Amygdala (tissue), 56 donors: ENCODE measurements around the gene TSHR.
"Not testable (repeated sequence)": the region's sequence is repeated elsewhere in the genome, so short reads cannot be mapped to it uniquely, and the experiment has no call there.

ENCODE experiments used
- DNase-seq, 56 donors: peaks; one replicate each; lab custom pipeline; 2025; lab: John Stamatoyannopoulos, UW

Gene TSHR

DNA sequence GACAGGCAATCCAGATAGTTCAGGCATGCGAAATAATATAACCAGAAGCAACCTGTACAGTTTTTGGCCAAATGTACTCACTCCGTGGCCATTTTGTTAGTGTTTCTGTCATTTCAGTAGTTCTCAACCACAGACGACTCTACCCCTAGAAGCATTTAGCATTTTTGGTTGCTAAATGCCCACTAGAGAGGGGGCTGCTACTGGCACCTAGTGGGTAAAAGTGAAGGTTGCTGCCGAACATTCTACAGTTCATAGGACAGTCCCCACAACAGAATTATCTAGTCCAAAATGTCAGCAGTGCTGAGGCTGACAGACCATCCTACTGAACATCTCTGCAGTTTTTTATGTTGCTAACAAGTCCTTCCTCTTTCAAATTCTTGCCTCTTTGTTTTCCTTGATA is 107.4 kb downstream of the TSHR start:
- peak in 4 of 56 donors; percentile 0 to 7 (median 2) for DNase-seq

GRCh38 chr14:81066672-81067071 is 111.3 kb downstream of the TSHR start:
- DNase-seq: no peak

- no peak for DNase-seq
Measured at GRCh38 chr14:81067156-81067555, 111.7 kb downstream of the TSHR start.

- DNase-seq: no peak
Measured at GRCh38 chr14:81068176-81068782, 112.9 kb downstream of the TSHR start.

DNA sequence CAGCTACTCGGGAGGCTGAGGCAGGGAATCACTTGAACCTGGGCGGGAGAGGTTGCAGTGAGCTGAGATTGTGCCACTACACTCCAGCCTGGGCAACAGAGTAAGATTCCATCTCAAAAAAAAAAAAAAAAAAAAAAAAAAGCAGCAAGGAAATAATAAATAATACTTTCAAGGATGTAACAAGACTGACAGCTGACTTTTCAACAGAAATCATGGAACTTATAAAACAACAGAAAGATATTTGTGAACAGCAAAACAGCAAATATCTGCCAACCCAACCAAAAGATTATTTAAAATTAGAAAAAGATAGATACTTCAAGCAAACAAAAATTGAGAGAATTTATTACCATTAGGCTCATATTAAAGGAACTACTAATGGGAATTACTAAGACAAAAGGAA is 115.1 kb downstream of the TSHR start:
- DNase-seq: no peak

- DNase-seq: no peak
Measured at GRCh38 chr14:81085596-81085995, 130.2 kb downstream of the TSHR start.

- no peak for DNase-seq
Measured at GRCh38 chr14:81087230-81087629, 131.8 kb downstream of the TSHR start.

GRCh38 chr14:81091139-81091538 is 135.7 kb downstream of the TSHR start:
- DNase-seq: no peak

- DNase-seq: no peak
Measured at GRCh38 chr14:81091660-81092059, 136.2 kb downstream of the TSHR start.

DNA sequence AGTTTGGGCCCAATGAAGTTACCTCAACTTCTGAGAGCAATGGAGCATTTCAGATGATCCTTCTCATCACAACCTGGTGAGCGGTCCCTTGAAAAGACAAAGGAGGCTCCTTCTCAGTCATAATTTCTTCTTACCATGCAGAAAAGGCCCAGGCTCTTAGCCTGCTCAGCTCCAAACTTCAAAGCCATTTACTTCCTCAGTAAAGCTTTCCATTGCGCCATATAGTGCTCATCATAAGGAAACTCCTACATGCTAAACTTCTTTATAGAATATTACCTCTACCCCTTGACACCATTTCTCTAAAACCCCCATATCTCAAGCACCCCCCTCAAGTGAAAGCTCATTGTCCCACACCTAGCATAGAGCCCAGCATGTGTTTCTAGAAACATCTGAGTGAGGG is 138.2 kb downstream of the TSHR start:
- DNase-seq: no peak

- no peak for DNase-seq
Measured at GRCh38 chr14:81095539-81095938, 140.1 kb downstream of the TSHR start.

DNA sequence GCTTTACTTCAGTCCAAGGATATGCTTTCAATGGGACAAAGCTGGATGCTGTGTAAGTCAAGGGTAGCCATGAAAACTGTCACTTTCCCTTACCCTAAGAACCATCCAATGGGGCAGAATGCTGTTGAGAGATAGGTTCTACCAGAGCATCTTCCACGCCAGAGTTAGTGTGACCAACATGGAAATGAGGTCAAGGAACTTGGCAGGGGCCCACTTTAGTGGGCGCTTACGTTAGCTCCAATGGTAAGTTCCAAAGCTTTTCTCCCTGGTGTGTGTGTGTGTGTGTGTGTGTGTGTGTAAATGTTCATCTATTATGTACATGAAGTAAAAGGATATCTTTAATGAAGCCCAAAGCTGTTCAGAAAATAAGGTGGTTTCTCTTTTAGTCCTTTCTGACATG is 141.2 kb downstream of the TSHR start:
- DNase-seq: no peak

DNA sequence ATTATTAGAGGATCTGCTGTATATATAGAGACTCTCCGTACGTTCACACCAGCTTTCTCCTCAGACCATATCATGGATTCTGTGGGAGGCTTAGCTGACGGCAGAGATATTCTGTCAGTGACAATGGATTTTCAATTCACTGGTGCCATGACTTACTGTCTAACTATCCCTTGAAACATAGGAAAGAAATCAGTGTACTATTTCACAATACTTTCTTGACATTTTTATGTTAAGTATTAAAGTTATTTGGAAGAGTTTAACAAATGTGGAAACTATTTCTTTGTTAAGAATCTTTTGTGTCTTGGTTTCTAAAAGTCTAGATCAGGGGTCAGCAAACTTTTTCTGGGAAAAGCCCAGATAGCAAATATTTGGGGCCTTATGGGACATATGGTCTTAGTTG is 146.8 kb downstream of the TSHR start:
- no peak for DNase-seq

- no peak for DNase-seq
Measured at GRCh38 chr14:81103443-81103842, 148.0 kb downstream of the TSHR start.

DNA sequence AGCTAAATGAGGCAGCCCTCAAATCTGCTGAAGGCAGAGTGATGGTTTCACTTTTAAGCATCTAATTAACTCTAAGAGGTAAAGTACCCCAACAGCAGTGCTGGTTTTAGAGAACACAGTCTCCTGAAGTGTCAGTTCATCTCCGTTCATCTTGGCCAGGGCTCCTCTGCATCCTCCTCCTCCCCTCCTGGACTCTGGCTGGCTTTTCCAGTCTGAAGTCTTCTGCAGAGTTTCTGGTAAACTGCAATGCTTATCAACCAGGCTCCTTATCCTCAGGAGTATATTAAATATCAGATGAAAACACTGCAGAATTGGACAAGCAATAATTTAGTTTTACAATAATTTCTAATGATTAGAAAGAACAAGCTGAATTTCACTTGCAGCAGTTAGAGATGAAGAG is 150.0 kb downstream of the TSHR start:
- no peak for DNase-seq

- no peak for DNase-seq
Measured at GRCh38 chr14:81105961-81106360, 150.5 kb downstream of the TSHR start.

DNA sequence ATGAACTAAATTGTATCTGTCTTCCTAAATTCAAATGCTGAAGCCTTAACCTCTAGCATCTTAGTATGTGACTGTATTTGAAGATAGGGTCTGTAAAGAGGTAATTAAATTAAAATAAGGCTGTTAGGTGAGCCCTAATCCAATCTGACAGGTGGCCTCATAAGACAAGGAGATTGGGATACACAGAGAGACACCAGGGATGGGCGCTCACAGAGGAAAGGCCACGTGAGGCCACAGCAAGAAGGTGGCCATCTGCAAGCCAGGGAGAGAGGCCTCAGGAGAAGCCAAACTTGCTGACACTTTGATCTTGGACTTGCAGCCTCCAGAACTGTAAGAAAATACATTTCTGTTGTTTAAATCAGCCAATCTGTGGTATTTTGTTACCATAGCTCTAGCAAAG is 154.8 kb downstream of the TSHR start:
- no peak for DNase-seq

DNA sequence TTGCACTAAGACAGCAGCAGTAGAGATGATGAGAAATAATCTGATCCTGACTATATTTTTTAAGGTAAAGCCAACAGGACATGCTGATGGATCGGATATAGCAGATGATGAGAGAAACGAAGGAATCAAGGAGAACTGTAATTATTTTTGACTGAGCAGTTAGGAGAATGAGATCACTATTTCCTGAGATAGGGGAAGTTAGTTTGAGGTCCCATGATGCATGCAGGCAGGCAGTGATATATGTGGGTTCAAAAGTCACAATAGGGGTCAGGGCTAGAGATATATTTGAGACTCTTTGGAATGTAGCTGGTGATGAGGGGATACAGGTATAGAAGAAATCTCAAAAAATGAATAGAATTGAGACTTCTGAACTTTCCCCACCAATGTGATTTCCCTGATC is 157.8 kb downstream of the TSHR start:
- DNase-seq: no peak

- not testable (repeated sequence) for DNase-seq
Measured at GRCh38 chr14:81113945-81114820, 158.8 kb downstream of the TSHR start.

DNA sequence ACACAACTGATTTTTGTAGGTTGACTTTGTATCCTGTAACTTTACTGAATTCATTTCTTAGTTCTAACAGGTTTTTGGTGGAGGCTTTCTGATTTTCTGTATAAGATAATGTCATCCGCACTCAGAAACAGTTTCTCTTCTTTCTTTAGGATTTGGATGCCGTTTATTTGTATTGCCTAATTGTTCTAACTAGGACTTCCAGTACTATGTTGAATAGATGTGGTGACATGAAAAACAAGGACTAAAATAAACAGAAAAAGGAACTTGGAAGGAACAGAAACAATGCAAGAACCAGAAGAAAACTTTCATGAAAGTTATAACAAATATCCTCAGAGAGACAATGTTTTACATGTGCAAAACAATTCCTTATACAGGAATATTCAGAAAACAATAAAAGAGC is 165.1 kb downstream of the TSHR start:
- no peak for DNase-seq

- no peak for DNase-seq
Measured at GRCh38 chr14:81122326-81122725, 166.9 kb downstream of the TSHR start.

DNA sequence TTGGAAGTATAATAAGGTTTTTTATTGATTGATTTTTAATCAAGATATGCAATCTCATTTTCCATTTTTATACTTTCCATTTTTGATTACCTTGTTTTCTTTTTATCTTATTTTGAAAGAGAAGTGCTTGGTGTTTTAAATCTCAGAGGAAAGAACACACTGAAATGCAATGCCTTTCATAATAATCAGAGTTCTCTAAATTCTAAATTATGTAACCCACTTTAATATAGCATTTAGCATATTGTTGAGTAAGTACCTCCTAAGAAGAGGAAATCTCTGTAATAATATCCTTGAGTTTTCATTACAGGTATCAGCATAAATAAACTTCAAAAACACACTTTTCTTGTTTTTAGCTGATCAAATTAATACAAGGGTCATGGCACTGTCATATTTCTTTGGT is 168.4 kb downstream of the TSHR start:
- DNase-seq: no peak
